Ascending aorta (tissue), 2 donors: ENCODE data around the gene SPRYD7. TPM values are rescaled to one million over a fixed set of nuclear protein-coding genes. Genes with fewer than 3 reads are reported as not detected.

Experiments
- DNase-seq, 2 donors: peaks; one replicate each; pipeline ENCODE4 v3.0.0-alpha.2; 2019; ENCODE audit warnings: low spot score in 2 of 2
- H3K27ac ChIP-seq, 2 donors: fragments of 200-600 bp; sonication (generic); one replicate each; pipeline ENCODE4 v1.5.1; 2016 to 2017; ENCODE audit warnings: mild to moderate bottlenecking in 1 of 2
- H3K27me3 ChIP-seq: fragments of 200-600 bp; sonication (generic); one replicate; pipeline ENCODE4 v1.5.1; 2017
- H3K36me3 ChIP-seq, 2 donors: fragments of 200-600 bp; sonication (generic); one replicate each; pipeline ENCODE4 v1.5.1; 2016
- H3K4me1 ChIP-seq, 2 donors: fragments of 200-600 bp; sonication (generic); one replicate each; pipeline ENCODE4 v1.5.1; 2016 to 2017; ENCODE audit warnings: mild to moderate bottlenecking in 1 of 2
- H3K4me3 ChIP-seq, 2 donors: fragments of 200-600 bp; sonication (generic); one replicate each; pipeline ENCODE4 v1.5.1; 2016 to 2017; ENCODE audit warnings: mild to moderate bottlenecking in 1 of 2
- H3K9me3 ChIP-seq, 2 donors: fragments of 200-600 bp; sonication (generic); one replicate each; pipeline ENCODE4 v1.5.1; 2016
- intact Hi-C: fragments of 100-400 bp; cut with DNase I; formaldehyde crosslinking; loops from one replicate; pipeline ENCODE4 v1.15.1; 2023
- total RNA-seq: library from RNA; depleted of rRNA; stranded (reverse); fragments of >200 nt; gene quantifications from one replicate; pipeline ENCODE4 v1.1.0, GENCODE V29; 2016
- TF ChIP-seq, protein P1 (sequence below), 3 experiments: fragments of 200-600 bp in 2 of 3; fragments of 450-650 bp in 1 of 3; sonication (generic) in 2 of 3; IDR thresholded peaks; one replicate each; pipeline ENCODE4 v1.5.1; 2016 to 2019; ENCODE audit warnings: antibody characterized with exemption in 3 of 3, mild to moderate bottlenecking in 1 of 3, moderate library complexity in 1 of 3

The SPRYD7 gene
- total RNA-seq, 1 donor from 2014 or later, result 1.7 TPM

GRCh38 chr13:49893591-49893990, 42.5 kb downstream of the SPRYD7 start:
- no peak for DNase-seq
- no peak overlapping the region for H3K4me3 ChIP-seq
- no peak overlapping the region for H3K27ac ChIP-seq
- H3K4me1 ChIP-seq, result no peaks in the 10 kb centered on the region
- H3K36me3 ChIP-seq, result no peaks in the 10 kb centered on the region
- H3K27me3 ChIP-seq, result no peaks in the 10 kb centered on the region
- TF ChIP-seq, protein P1, sequence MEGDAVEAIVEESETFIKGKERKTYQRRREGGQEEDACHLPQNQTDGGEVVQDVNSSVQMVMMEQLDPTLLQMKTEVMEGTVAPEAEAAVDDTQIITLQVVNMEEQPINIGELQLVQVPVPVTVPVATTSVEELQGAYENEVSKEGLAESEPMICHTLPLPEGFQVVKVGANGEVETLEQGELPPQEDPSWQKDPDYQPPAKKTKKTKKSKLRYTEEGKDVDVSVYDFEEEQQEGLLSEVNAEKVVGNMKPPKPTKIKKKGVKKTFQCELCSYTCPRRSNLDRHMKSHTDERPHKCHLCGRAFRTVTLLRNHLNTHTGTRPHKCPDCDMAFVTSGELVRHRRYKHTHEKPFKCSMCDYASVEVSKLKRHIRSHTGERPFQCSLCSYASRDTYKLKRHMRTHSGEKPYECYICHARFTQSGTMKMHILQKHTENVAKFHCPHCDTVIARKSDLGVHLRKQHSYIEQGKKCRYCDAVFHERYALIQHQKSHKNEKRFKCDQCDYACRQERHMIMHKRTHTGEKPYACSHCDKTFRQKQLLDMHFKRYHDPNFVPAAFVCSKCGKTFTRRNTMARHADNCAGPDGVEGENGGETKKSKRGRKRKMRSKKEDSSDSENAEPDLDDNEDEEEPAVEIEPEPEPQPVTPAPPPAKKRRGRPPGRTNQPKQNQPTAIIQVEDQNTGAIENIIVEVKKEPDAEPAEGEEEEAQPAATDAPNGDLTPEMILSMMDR (IDR thresholded peaks at IDR 0.05), result no peak
- intact Hi-C loops, result no loop called here
- no peaks in the 10 kb centered on the region for H3K9me3 ChIP-seq

GRCh38 chr13:49890376-49890775, 45.8 kb downstream of the SPRYD7 start:
- Histone ChIP-seq H3K27ac (no peak overlapping the region), H3K27me3 (no peaks in the 10 kb centered on the region), H3K36me3 (no peaks in the 10 kb centered on the region), H3K9me3 (no peaks in the 10 kb centered on the region), H3K4me1 (no peaks in the 10 kb centered on the region), H3K4me3 (no peak overlapping the region)
- no peak for DNase-seq
- intact Hi-C loops, result no loop called here
- TF ChIP-seq, protein P1 (IDR thresholded peaks at IDR 0.05), result no peak

- intact Hi-C loops, result no loop called here
- no peak for DNase-seq
- H3K27ac ChIP-seq, result no peak overlapping the region
- H3K27me3 ChIP-seq, result no peaks in the 10 kb centered on the region
- no peak overlapping the region for H3K4me3 ChIP-seq
- TF ChIP-seq, protein P1 (IDR thresholded peaks at IDR 0.05), result no peak
- no peaks in the 10 kb centered on the region for H3K4me1 ChIP-seq
- peaks cover 0 to 4% of the 10 kb centered on the region in 2 donors for H3K9me3 ChIP-seq
- no peaks in the 10 kb centered on the region for H3K36me3 ChIP-seq
Observed at GRCh38 chr13:49878682-49879081, 57.5 kb downstream of the SPRYD7 start.

DNA sequence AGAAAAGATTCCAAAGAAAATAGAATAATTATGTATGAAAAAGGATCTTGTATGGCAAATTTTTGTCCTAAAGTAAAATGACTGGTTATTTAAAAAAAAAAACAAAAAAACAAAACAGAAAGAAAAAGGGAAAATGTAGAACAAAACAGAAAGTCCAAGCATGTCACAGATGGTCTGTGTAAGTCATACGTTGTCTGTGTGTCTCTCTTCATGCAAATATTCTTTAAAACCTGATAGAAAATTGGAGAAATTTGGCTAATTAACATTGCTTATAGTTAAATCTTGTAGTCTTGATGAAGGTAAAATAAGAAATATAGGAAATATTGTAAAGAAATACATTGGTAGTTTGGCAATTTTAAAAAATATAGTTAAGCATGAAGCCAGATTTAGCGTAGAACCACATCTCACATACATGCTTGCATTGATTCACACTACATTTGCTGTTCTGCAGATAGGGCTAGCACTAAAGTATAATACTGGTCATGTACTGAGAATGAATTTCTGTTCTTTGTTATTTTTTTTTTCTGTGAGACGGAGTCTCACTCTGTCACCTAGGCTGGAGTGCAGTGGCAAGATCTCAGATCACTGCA, 58.4 kb downstream of the SPRYD7 start:
- DNase-seq, result no peak
- TF ChIP-seq, protein P1 (IDR thresholded peaks at IDR 0.05), result no peak
- Histone ChIP-seq H3K27me3 (no peaks in the 10 kb centered on the region), H3K4me1 (no peaks in the 10 kb centered on the region), H3K9me3 (peaks cover 0 to 4% of the 10 kb centered on the region in 2 donors), H3K4me3 (no peak overlapping the region), H3K27ac (no peak overlapping the region), H3K36me3 (no peaks in the 10 kb centered on the region)
- intact Hi-C loops, result no loop called here

GRCh38 chr13:49874430-49874829, 61.7 kb downstream of the SPRYD7 start:
- no peaks in the 10 kb centered on the region for H3K27me3 ChIP-seq
- no peaks in the 10 kb centered on the region for H3K4me1 ChIP-seq
- no peak overlapping the region for H3K4me3 ChIP-seq
- peaks cover 0 to 4% of the 10 kb centered on the region in 2 donors for H3K9me3 ChIP-seq
- no peak overlapping the region for H3K27ac ChIP-seq
- H3K36me3 ChIP-seq, result no peaks in the 10 kb centered on the region
- no peak for DNase-seq
- TF ChIP-seq, protein P1 (IDR thresholded peaks at IDR 0.05), result no peak
- intact Hi-C loops, result no loop called here

GRCh38 chr13:49869519-49869918, 66.6 kb downstream of the SPRYD7 start:
- no peaks in the 10 kb centered on the region for H3K9me3 ChIP-seq
- H3K36me3 ChIP-seq, result no peaks in the 10 kb centered on the region
- H3K4me1 ChIP-seq, result no peaks in the 10 kb centered on the region
- intact Hi-C loops, result no loop called here
- H3K4me3 ChIP-seq, result no peak overlapping the region
- TF ChIP-seq, protein P1 (IDR thresholded peaks at IDR 0.05), result peak in 1 of 3 experiments; percentile 15
- DNase-seq, result no peak
- no peaks in the 10 kb centered on the region for H3K27me3 ChIP-seq
- no peak overlapping the region for H3K27ac ChIP-seq
